Transverse colon (tissue), 4 donors: ENCODE results near the gene HES4. TPM values are rescaled to one million over a fixed set of nuclear protein-coding genes. Genes with fewer than 3 reads are reported as not detected.

Experiments
- DNase-seq: peaks from one replicate; pipeline ENCODE4 v3.0.0-alpha.2; 2019
- H3K27ac ChIP-seq, 4 donors: fragments of 200-600 bp; sonication (generic); 2 replicates each; pipeline ENCODE4 v1.5.1; 2016 to 2018; ENCODE audit warnings: inconsistent platforms in 4 of 4
- H3K27me3 ChIP-seq: fragments of 200-600 bp; sonication (generic); 2 replicates; pipeline ENCODE4 v1.5.1; 2017; ENCODE audit warnings: inconsistent platforms
- H3K36me3 ChIP-seq, 4 donors: fragments of 200-600 bp; sonication (generic); 2 replicates each; pipeline ENCODE4 v1.5.1; 2017 to 2019; ENCODE audit warnings: inconsistent platforms in 4 of 4
- H3K4me1 ChIP-seq, 4 donors: fragments of 200-600 bp; sonication (generic); 2 replicates each; pipeline ENCODE4 v1.5.1; 2017 to 2020; ENCODE audit warnings: inconsistent platforms in 4 of 4
- H3K4me3 ChIP-seq, 4 donors: fragments of 200-600 bp; sonication (generic); 1 replicate in 1 of 4; 2 replicates in 3 of 4; pipeline versions ENCODE4 v1.5.1 to v1.6.1; 2017 to 2019; ENCODE audit warnings: inconsistent platforms in 4 of 4
- H3K9me3 ChIP-seq, 2 donors: fragments of 200-600 bp; sonication (generic); 2 replicates each; pipeline ENCODE4 v1.5.1; 2017 to 2019; ENCODE audit warnings: inconsistent platforms in 2 of 2
- EP300 ChIP-seq: sonication (generic); formaldehyde crosslinking; IDR thresholded peaks from one replicate; pipeline ENCODE4 v1.6.1; 2017; ENCODE audit warnings: antibody characterized with exemption, low read depth
- POLR2A ChIP-seq: fragments of 450-650 bp; IDR thresholded peaks from one replicate; pipeline ENCODE4 v1.6.1; 2016; ENCODE audit warnings: antibody characterized with exemption, mild to moderate bottlenecking, moderate library complexity
- POLR2AphosphoS5 ChIP-seq, 3 donors: sonication (generic); formaldehyde crosslinking; IDR thresholded peaks; one replicate each; pipeline ENCODE4 v1.6.1; 2016; ENCODE audit warnings: antibody characterized with exemption in 3 of 3
- WGBS, 2 donors: methylation state at CpG; one replicate each; pipeline ENCODE4 v1.1.5; 2018; ENCODE audit warnings: low coverage in 1 of 2; 5-methylcytosine and 5-hydroxymethylcytosine counted together
- in situ Hi-C, 4 donors: fragments of 200-750 bp; cut with MboI; loops; one replicate each; pipeline versions ENCODE4 v1.15.0 to v1.15.1; 2017; ENCODE audit warnings: low sequenced_read_pairs in 3 of 4, low pct_ligation_motif_present in 1 of 4, low pct_unique_long_range_greater_than_20kb in 1 of 4
- intact Hi-C: fragments of 100-400 bp; cut with DNase I; formaldehyde crosslinking; loops from one replicate; pipeline ENCODE4 v1.15.1; 2023; ENCODE audit warnings: low total_unique reads
- total RNA-seq, 4 donors: library from RNA; depleted of rRNA; stranded (reverse); fragments of >200 nt; gene quantifications; one replicate each; pipeline ENCODE4 v1.1.0, GENCODE V29; 2016
- TF ChIP-seq, protein P1 (sequence below), 5 experiments: fragments of 200-600 bp in 3 of 5; fragments of 450-650 bp in 2 of 5; sonication (generic) in 3 of 5; IDR thresholded peaks; 1 replicate in 2 of 5; 2 replicates in 3 of 5; pipeline ENCODE4 v1.5.1; 2016 to 2017; ENCODE audit warnings: antibody characterized with exemption in 5 of 5, inconsistent platforms in 3 of 5, mild to moderate bottlenecking in 2 of 5, moderate library complexity in 1 of 5

The HES4 gene
- total RNA-seq, 4 donors from 2014 or later, result 10.8 to 140 (median 15.7) TPM

DNA sequence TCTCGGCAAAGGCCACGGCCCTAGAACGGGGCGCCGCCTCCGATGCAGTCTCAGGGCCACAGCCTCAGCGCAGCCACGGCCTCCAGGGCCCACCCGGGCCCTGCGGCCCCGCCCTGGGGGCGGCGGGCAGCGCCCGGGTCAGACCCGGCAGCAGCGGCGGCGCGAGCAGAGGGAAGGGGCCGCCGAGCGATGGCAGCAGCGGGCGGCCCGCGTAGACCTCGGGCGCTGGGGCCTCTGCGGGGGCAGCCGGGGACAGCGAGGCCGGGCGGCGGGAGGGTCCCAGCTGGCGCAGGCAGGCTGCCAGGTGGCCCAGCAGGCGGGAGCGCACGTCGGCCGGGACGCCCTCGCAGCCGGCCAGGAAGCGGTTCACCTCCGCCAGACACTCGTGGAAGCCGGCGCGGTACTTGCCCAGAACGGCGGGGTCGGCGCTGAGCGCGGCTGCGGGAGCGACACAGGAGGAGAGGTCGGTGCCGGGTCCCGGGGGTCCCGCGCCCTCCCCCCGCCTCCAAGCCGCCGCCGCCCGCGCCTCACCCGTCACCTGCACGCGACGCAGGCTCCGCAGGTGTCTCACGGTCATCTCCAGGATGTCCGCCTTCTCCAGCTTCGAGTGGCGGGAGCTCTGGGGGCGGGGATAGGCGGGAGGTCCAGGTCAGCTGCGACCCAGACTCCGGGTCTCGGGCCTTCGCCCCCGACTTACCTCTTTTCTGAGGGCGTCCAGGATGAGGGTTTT, 737 bp downstream of the HES4 start:
- peak overlapping the region; percentile 50 to 68 (median 60) for H3K4me3 ChIP-seq
- peaks cover 67% of the 10 kb centered on the region for H3K27me3 ChIP-seq
- DNase-seq, result no peak
- TF ChIP-seq EP300, result no peak
- no peak for TF ChIP-seq POLR2AphosphoS5 (IDR thresholded peaks at IDR 0.05)
- no peak for TF ChIP-seq POLR2A
- TF ChIP-seq, protein P1, sequence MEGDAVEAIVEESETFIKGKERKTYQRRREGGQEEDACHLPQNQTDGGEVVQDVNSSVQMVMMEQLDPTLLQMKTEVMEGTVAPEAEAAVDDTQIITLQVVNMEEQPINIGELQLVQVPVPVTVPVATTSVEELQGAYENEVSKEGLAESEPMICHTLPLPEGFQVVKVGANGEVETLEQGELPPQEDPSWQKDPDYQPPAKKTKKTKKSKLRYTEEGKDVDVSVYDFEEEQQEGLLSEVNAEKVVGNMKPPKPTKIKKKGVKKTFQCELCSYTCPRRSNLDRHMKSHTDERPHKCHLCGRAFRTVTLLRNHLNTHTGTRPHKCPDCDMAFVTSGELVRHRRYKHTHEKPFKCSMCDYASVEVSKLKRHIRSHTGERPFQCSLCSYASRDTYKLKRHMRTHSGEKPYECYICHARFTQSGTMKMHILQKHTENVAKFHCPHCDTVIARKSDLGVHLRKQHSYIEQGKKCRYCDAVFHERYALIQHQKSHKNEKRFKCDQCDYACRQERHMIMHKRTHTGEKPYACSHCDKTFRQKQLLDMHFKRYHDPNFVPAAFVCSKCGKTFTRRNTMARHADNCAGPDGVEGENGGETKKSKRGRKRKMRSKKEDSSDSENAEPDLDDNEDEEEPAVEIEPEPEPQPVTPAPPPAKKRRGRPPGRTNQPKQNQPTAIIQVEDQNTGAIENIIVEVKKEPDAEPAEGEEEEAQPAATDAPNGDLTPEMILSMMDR (IDR thresholded peaks at IDR 0.05), result no peak
- in situ Hi-C loops (no loop called here), intact Hi-C loops (no loop called here)
- H3K4me1 ChIP-seq, result peaks cover 13 to 42% (median 39%) of the 10 kb centered on the region in 4 donors
- no peaks in the 10 kb centered on the region for H3K36me3 ChIP-seq
- WGBS, 2 donors, result 0% methylated on average over 77 of the region's 86 CpGs; no CpG with 5 or more reads in 1 of the 2 donors
- peak overlapping the region; percentile 92 to 95 (median 94) for H3K27ac ChIP-seq
- no peaks in the 10 kb centered on the region for H3K9me3 ChIP-seq

GRCh38 chr1:998745-998994, 1.2 kb downstream of the HES4 start:
- Histone ChIP-seq H3K4me1 (peaks cover 13 to 42% (median 39%) of the 10 kb centered on the region in 4 donors), H3K27ac (peak overlapping the region; percentile 92 to 95 (median 94)), H3K36me3 (no peaks in the 10 kb centered on the region), H3K27me3 (peaks cover 64% of the 10 kb centered on the region), H3K4me3 (peak overlapping the region; percentile 50 to 68 (median 60)), H3K9me3 (no peaks in the 10 kb centered on the region)
- in situ Hi-C loops, result no loop called here
- intact Hi-C loops, result no loop called here
- WGBS, 2 donors, result no CpG with 5 or more reads among the region's 27 CpGs
- no peak for DNase-seq
- no peak for TF ChIP-seq POLR2A
- TF ChIP-seq, protein P1 (IDR thresholded peaks at IDR 0.05), result no peak
- no peak for TF ChIP-seq EP300
- TF ChIP-seq POLR2AphosphoS5 (IDR thresholded peaks at IDR 0.05), result no peak

DNA sequence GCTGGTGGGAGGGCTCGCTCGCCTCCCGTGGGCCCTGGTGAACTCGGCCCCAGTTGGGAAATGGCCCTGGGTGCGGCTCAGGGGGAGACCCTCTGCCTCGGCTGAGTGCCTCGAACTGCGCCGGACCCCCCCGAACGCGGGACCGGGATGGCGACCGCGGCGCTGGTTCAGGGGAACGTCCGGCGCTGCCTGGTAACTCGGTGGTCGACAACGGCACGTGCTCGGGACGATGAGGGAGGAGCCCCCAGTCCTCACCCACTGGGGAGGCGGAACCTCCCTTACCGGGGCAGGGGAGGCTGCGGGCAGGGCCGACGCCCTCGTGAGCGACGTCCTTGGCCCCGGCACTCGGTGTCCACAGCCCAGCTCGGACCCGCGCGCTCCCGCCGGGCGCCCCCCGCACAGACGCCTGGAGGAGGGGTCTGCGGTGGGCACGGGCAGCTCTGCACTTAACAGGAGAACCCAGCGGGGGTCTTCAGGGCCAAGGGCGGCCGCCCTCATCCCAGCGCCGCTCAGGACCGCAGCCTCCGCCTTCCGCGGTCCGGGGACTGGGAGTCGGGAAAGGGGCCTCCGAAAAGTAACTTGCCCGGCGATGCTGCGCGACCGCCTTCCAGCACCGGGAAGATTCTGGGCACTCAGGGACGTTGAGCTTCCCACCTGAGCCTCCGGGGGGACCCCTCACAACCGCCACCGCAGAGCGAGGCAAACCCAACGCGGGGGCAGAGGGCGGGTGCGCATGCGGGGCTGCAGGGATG, 1.7 kb downstream of the HES4 start:
- intact Hi-C loops (no loop called here), in situ Hi-C loops (no loop called here)
- peak overlapping the region in 3 of 4 donors; percentile 92 to 95 (median 95) for H3K27ac ChIP-seq
- TF ChIP-seq POLR2AphosphoS5 (IDR thresholded peaks at IDR 0.05) (no peak), EP300 (no peak), POLR2A (no peak)
- TF ChIP-seq, protein P1 (IDR thresholded peaks at IDR 0.05), result no peak
- WGBS, 2 donors, result 59% methylated on average over 66 of the region's 75 CpGs; no CpG with 5 or more reads in 1 of the 2 donors
- peak overlapping the region in 3 of 4 donors; percentile 50 to 68 (median 54) for H3K4me3 ChIP-seq
- H3K9me3 ChIP-seq, result no peaks in the 10 kb centered on the region
- peaks cover 64% of the 10 kb centered on the region for H3K27me3 ChIP-seq
- peaks cover 13 to 42% (median 39%) of the 10 kb centered on the region in 4 donors for H3K4me1 ChIP-seq
- no peaks in the 10 kb centered on the region for H3K36me3 ChIP-seq
- DNase-seq, result no peak

DNA sequence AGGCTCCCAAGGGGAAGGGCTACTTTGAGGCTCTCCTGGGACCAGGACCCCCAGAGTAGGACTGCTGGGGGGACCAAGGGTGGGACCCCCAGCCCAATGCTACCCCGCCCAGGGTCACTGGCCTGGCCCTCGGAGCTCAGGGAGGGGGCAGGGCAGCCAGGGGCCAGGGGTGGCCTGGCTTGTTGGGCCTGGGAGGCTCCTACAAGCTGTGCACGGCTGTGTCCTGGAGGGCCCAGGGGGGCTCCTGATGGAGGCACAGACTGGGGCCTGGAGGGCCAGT, 2.2 kb downstream of the HES4 start:
- peaks cover 13 to 42% (median 39%) of the 10 kb centered on the region in 4 donors for H3K4me1 ChIP-seq
- H3K9me3 ChIP-seq, result peaks cover 0 to under 1% of the 10 kb centered on the region in 2 donors
- no peak overlapping the region for H3K4me3 ChIP-seq
- H3K27ac ChIP-seq, result no peak overlapping the region
- TF ChIP-seq EP300, result no peak
- TF ChIP-seq POLR2A, result no peak
- TF ChIP-seq POLR2AphosphoS5 (IDR thresholded peaks at IDR 0.05), result no peak
- TF ChIP-seq, protein P1 (IDR thresholded peaks at IDR 0.05), result no peak
- in situ Hi-C loops, result no loop called here
- intact Hi-C loops, result no loop called here
- H3K36me3 ChIP-seq, result no peaks in the 10 kb centered on the region
- DNase-seq, result no peak
- peaks cover 64% of the 10 kb centered on the region for H3K27me3 ChIP-seq
- 76% methylated on average over 3 of the region's 3 CpGs; no CpG with 5 or more reads in 1 of the 2 donors for WGBS, 2 donors
